ENCODE data around the gene SLC35D3.
A peak's percentile ranks its signal among the peaks of the same experiment; 100 is the strongest.
"Not testable (repeated sequence)": the region's sequence is repeated elsewhere in the genome, so short reads cannot be mapped to it uniquely, and the experiment has no call there.

SLC35D3 gene, protein sequence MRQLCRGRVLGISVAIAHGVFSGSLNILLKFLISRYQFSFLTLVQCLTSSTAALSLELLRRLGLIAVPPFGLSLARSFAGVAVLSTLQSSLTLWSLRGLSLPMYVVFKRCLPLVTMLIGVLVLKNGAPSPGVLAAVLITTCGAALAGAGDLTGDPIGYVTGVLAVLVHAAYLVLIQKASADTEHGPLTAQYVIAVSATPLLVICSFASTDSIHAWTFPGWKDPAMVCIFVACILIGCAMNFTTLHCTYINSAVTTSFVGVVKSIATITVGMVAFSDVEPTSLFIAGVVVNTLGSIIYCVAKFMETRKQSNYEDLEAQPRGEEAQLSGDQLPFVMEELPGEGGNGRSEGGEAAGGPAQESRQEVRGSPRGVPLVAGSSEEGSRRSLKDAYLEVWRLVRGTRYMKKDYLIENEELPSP

GRCh38 chr6:136921936-136922684 is at the start of gene SLC35D3:
TSS of gene SLC35D3 (plus strand) at chr6:136922301. CDS start at chr6:136922429, 128 bp downstream.
- H3K4me3 ChIP-seq (ENCODE audit: low read depth, low read length): peak within 1 kb of the TSS; percentile 37

- no peak overlapping the region for H3K4me3 ChIP-seq (ENCODE audit: low read depth, low read length)
These were observed 48.4 kb upstream of the SLC35D3 start for GRCh38 chr6:136873748-136874147.

DNA sequence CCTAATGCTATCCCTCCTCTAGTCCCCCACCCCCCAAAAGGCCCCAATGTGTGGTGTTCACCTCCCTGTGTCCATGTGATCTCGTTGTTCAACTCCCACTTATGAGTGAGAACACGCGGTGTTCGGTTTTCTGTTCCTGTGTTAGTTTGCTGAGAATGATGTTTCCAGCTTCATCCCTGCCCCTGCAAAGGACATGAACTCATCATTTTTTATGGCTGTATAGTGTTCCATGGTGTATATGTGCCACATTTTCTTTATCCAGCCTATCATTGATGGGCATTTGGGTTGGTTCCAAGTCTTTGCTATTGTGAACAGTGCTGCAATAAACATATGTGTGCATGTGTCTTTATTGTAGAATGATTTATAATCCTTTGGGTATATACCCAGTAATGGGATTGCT is 45.6 kb upstream of the SLC35D3 start:
- not testable (repeated sequence) for H3K4me3 ChIP-seq (ENCODE audit: low read depth, low read length)

DNA sequence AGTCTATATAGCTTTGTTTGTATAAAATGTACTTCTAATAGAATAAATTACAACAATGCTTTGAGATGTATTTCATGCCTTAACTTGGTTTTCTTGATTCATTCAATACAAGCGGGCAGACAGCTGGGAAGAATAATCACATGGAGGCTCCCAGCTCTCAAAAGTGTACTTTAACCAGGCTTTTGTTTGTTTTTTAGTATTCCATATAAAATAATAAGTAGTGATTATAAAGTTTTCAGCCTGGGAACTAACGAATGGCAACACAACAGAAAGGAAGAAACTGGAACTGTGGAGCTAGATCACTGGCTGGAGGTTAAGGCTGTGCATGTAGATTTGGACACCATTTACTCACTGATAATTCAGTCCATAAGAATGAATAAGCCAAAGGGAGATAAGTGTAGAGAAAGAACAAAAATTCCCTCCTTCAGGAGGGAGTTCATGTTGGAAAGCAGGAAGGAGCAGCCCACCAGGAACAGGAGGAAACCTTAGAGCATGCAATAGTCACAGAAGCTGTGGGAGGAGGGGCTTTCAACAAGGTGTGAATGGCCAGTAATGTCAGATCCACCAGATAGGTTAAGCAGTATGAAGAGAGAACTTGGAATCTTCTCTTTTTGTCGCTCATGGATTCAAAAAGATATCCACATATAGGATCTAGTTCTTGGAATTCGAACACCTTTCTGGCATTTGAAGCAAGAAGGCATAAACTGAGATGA is 41.2 kb upstream of the SLC35D3 start:
- no peak overlapping the region for H3K4me3 ChIP-seq (ENCODE audit: low read depth, low read length)

DNA sequence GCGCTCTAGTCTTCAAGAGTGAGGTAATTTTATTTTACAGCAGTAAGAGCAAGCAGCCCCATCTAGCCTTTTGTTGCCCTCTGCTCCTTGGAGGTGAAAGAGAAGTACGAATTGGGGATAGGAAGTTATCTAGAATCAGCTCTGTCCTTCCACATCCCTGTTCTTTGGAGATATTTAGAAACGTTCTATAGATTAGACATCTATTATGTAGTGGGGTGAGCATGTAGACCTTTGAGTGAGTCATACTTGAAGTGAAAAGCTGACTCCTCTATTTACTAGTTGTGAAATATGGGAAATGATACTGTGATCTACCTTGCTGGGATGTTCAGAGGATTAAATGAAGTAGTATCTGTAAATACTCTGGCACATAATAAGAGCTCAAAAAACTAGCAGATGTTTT is 36.0 kb upstream of the SLC35D3 start:
- no peak overlapping the region for H3K4me3 ChIP-seq (ENCODE audit: low read depth, low read length)

GRCh38 chr6:136887953-136888352 is 34.1 kb upstream of the SLC35D3 start:
- no peak overlapping the region for H3K4me3 ChIP-seq (ENCODE audit: low read depth, low read length)

DNA sequence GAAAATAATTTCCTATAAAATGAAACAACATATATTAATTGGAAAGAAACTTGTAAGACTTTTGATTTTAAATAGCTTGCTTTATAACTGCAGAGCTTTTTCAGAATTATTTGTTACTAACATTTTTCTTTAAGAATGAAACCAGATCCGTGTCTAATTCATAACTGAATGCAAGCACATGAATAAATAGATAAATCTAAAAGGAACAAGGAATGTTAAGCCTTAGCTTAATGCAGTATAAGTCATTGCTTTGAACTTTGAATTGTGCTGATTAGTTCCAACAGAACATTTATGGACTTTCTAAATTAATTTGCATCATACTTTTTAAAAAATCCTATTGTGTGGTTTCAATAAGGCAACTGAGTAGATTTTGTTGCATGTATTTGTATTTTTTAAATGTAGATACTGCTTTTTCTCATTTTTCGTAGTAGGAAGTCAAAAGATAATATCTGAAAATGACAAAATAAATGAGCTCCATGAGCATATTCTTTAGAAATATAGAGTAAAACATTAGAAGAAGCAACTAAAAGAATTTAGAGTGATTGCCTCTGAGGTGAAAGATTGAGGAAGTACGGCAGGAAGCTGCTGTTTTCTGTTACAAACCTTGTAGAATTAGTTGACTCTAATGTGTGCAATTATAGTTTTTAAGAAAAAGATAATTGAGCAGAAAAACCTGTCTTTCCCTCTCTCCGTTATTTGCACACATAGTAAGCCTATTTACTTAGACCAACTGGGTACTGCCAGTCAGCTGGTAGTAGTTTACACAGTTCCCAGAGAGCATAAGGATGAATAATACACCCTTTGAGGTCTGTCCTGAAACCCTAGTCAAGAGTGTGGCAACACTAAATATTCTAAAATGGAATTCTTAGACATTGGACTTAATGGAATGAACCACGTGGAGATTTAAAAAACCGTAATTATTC is 32.6 kb upstream of the SLC35D3 start:
- no peak overlapping the region for H3K4me3 ChIP-seq (ENCODE audit: low read depth, low read length)

GRCh38 chr6:136890194-136890839 is 31.8 kb upstream of the SLC35D3 start:
- H3K4me3 ChIP-seq (ENCODE audit: low read depth, low read length): no peak overlapping the region

GRCh38 chr6:136890986-136891385 is 31.1 kb upstream of the SLC35D3 start:
- H3K4me3 ChIP-seq (ENCODE audit: low read depth, low read length): no peak overlapping the region

GRCh38 chr6:136893187-136893586 is 28.9 kb upstream of the SLC35D3 start:
- H3K4me3 ChIP-seq (ENCODE audit: low read depth, low read length): no peak overlapping the region

DNA sequence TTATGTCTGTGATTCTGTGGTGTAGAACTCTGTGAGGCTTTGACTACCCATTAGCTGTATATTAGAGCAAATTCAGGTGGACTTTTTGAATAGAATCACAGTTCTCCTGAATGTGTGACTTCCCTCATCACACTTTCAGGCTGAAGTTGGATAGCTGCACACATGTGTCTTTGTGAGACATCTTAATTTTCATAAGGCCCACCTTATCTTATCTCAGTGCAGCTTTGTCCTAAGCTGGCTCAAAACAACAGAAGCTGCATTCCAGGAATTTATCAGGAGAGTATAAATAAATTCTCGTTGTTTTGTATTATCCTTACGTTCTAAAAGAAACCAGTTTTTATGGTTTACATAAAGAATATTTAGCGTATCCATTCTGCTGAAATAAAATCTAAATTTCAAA is 26.2 kb upstream of the SLC35D3 start:
- no peak overlapping the region for H3K4me3 ChIP-seq (ENCODE audit: low read depth, low read length)

DNA sequence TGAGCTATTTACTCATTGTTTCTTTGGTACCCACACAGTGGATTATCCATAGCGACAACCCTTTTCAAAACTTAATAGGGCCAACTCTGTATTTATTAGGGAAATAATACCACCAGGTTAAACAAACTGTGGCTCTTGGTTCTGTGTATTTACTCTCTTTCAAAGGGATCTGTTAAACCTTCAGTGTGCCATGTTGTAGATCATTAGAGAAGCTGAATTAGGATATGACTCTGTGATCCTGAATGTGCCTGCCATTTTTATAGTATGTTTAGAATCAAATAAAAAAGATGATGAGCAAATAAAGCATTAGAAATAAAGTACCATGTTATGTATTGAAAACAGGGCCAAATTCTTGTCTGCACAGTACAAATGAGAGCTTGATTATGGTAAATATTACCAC is 25.0 kb upstream of the SLC35D3 start:
- H3K4me3 ChIP-seq (ENCODE audit: low read depth, low read length): no peak overlapping the region

DNA sequence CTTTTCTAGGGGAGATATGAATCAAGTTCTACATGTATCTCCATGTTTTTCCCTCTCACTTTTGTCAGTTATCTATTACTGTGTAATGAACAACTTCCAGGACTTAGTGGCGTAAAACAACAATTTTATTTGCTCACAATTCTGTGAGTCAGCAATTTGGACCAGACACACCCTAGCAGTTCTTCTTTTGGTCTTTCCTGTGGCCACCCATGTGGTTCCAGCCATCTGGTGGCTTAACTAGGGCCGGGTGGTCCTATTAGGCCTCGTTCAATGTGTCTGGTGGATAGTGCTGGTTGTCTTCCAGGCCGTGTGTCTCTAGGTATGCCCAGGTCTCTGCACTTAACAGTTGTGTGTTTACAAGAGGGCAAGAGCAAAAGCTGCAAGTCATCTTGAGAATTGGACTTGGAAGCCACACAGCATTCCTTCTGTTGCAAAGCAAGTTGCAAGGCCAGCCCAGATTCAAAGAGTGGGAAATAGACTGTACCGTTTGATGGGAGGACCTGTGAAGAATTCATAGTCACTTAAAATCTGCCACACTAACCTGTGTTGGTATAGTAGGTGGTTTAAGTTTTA is 20.8 kb upstream of the SLC35D3 start:
- no peak overlapping the region for H3K4me3 ChIP-seq (ENCODE audit: low read depth, low read length)

DNA sequence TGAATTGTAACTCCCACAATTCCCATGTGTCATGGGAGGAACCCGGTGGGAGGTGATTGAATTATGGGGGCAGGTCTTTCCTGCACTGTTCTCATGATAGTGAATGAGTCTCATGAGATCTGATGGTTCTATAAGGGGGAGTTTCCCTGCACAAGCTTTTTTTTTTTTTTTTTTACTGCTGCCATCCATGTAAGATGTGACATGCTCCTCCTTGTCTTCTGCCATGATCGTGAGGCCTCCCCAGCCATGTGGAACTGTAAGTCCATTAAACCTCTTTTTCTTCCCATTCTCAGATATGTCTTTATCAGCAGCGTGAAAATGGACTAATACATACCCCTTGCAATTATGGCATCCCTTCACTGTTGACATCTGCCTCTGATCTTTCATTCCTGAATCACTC is 17.6 kb upstream of the SLC35D3 start:
- not testable (repeated sequence) for H3K4me3 ChIP-seq (ENCODE audit: low read depth, low read length)

DNA sequence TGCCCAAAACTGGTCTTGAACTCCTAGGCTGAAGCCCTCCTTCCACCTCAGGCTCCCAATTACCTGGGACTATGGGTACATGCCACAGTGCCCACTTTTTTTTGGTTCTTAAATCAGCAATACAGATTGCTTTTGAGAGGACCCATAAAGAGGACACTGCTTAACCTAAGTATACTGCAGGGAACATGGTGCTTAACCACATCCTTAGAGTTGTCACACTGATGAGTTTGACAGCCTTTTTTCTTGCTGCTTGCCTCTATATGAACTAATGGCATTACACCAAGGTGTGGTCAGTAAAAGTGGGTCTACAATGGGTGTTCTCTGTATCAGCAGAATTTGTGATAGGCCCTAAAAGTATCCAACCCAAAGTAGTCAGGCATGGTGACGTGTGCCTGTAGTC is 7.2 kb upstream of the SLC35D3 start:
- no peak overlapping the region for H3K4me3 ChIP-seq (ENCODE audit: low read depth, low read length)

- H3K4me3 ChIP-seq (ENCODE audit: low read depth, low read length): no peak overlapping the region
These were observed 3.4 kb upstream of the SLC35D3 start for GRCh38 chr6:136918706-136919105.

- no peak overlapping the region for H3K4me3 ChIP-seq (ENCODE audit: low read depth, low read length)
These were observed 1.9 kb upstream of the SLC35D3 start for GRCh38 chr6:136920216-136920615.

DNA sequence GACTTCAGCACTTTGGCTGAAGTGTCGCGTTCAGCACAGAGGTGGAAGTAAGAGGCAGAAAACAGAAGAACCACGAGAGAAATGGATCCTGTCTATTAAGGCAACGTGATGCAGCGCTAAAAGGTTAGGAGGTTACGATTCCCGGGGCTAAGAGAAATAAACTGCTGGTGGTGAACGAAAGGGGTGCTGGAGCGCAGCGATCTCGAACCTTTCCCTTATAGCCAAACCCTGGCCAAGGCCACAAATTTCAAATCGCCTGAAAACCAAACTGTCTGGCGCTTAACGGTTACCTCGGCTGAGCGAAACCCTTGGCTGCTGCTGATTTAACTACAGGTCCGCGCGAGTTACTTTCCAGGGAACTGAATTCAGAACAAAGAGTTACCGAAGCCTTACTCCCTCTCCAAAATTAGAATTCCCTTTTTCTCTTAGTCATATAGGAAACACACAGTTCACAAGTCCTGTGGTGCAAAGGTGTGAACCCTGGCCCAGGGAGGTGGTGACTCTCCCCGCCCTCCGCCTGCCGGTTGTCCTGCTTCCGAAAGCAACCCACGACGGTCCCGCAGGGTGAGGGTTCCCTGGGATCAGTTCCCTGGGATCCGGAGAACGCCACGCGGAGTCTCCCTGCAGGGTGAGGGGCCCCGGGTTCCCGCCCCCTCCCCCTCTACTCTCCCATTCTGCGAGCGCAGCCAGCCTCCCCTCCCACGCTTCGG is 1.3 kb upstream of the SLC35D3 start:
- peak overlapping the region; percentile 37 for H3K4me3 ChIP-seq (ENCODE audit: low read depth, low read length)

- H3K4me3 ChIP-seq (ENCODE audit: low read depth, low read length): peak overlapping the region; percentile 37
These were observed 643 bp upstream of the SLC35D3 start for GRCh38 chr6:136921381-136921935.

Data from iPS-11a (cell line).